ENCODE measurements around the gene ABLIM1. TPM values are rescaled to one million over a fixed set of nuclear protein-coding genes. Genes with fewer than 3 reads are reported as not detected.
A peak's percentile ranks its signal among the peaks of the same experiment; 100 is the strongest.

The ABLIM1 gene
- total and polyA plus RNA-seq, 8 donors, result 13.3 to 44.5 (median 33.3) TPM

- Histone ChIP-seq H3K9me3 (no peaks in the 10 kb centered on the region), H3K4me1 (no peaks in the 10 kb centered on the region), H3K36me3 (no peaks in the 10 kb centered on the region), H3K27ac (no peak overlapping the region), H3K27me3 (no peaks in the 10 kb centered on the region), H3K4me3 (no peak overlapping the region)
- FAIRE-seq (no peak), ATAC-seq (no peak), DNase-seq (no peak)
- WGBS, 2 donors, result 90 to 95% methylated on average over 1 of the region's 1 CpG
- no peak for TF ChIP-seq CTCF (IDR thresholded peaks at IDR 0.05)
- intact Hi-C loops (cut with DNase I), result loop anchor here in 2 of 3 donors (10.0 kb wide), 2 partner anchors 135 to 145 kb away; no protein-coding TSS in a partner anchor
Measured at GRCh38 chr10:114559636-114560035, 98.4 kb downstream of the ABLIM1 start.

DNA sequence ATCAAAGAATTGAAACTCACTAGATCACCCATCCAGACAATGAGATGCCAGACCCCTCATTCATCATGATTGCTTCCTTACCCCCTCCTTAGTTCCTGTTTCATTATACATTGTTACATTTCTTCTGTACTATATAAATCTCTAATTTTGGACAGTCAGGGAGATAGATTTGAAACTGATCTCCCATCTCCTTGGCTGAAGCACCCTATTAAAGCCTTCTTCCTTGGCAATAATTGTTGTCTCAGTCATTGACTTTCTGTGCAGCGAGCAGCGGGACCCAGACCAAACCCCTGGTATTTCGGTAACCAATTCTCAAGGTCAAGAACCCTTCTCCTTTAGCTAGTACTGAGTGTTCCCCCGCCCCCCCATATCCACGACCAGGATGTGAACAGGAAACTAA lies 100.2 kb downstream of the ABLIM1 start:
- Histone ChIP-seq H3K27ac (no peak overlapping the region), H3K4me3 (no peak overlapping the region), H3K9me3 (no peaks in the 10 kb centered on the region), H3K36me3 (no peaks in the 10 kb centered on the region), H3K4me1 (no peaks in the 10 kb centered on the region), H3K27me3 (no peaks in the 10 kb centered on the region)
- intact Hi-C loops (cut with DNase I), result loop anchor here in 2 of 3 donors (10.0 kb wide), 2 partner anchors 137 to 147 kb away; no protein-coding TSS in a partner anchor
- FAIRE-seq (no peak), ATAC-seq (no peak), DNase-seq (no peak)
- 96 to 97% methylated on average over 5 of the region's 5 CpGs for WGBS, 2 donors
- no peak for TF ChIP-seq CTCF (IDR thresholded peaks at IDR 0.05)

DNA sequence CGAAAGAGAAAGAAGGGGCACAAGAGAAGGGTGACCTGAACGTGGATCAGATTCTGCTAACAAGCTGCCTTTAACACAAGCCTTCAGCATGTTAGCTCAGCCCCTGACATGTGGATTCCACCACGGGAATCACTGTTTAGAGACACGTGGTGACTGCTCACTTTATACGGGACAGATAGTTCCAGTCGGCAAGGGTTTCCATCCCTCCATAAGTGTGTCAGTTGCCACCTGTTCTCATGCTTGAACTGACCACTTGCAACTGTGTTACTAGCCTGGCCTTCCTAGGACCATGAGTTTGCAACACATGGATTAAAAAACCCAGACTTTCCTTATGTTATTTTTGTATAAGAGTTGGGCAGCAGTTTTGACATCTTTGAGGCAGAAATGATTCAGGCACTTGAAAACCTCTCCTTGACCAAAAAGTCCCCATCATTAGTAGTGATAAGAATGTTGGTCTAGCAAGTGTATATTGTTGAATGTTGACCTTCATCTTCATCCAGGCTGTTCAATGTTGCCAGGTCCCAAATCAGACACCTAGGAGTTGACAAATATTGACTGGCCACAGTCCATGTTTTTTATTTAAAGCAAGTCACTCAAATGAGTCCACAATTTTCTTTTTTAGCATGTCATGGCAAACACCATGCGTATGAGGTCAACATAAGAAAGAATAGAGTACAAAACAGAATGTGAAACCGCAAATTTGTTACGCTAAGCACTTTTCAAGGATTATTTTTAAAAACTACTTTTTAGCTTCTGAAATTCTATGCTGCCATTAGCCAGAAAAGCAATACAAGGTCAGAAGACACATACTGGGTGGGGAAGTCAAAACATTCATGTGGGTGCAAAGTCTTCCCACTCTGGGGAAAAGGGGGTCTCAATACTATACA lies 101.6 kb downstream of the ABLIM1 start:
- Histone ChIP-seq H3K4me1 (peaks cover 0 to 10% (median 10%) of the 10 kb centered on the region in 3 donors), H3K9me3 (no peaks in the 10 kb centered on the region), H3K36me3 (no peaks in the 10 kb centered on the region), H3K27ac (no peak overlapping the region), H3K4me3 (no peak overlapping the region), H3K27me3 (no peaks in the 10 kb centered on the region)
- no peak for FAIRE-seq
- WGBS, 2 donors, result 85 to 91% methylated on average over 9 of the region's 9 CpGs
- TF ChIP-seq CTCF (IDR thresholded peaks at IDR 0.05), result no peak
- DNase-seq, result no peak
- peak in 2 of 4 donors; percentile 31 to 49 for ATAC-seq
- intact Hi-C loops (cut with DNase I), result loop anchor here in 2 of 3 donors (10.0 kb wide), 2 partner anchors 138 to 148 kb away; no protein-coding TSS in a partner anchor

DNA sequence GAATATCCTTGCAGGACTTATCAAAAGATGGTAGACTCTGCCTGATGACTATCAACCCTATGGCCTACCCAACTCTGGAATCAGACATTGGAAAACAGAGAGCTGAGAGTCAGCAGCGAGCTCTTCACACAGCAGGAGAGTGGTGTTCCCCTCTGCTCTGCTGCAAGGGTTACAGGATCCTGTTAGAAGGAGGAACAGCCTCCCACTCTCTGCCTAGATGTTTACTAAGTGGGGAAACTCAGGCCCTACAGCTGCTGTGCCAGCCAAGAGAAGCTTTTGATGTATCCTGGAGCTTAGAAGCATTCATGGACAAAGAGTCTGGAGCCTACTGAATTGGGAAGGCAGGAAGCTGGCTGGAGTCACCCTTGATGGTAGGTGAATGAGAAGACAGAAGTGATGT lies 104.6 kb downstream of the ABLIM1 start:
- Histone ChIP-seq H3K27me3 (no peaks in the 10 kb centered on the region), H3K9me3 (no peaks in the 10 kb centered on the region), H3K4me3 (no peak overlapping the region), H3K4me1 (peaks cover 0 to 10% (median 10%) of the 10 kb centered on the region in 3 donors), H3K27ac (no peak overlapping the region), H3K36me3 (no peaks in the 10 kb centered on the region)
- 88 to 98% methylated on average over 1 of the region's 1 CpG for WGBS, 2 donors
- DNase-seq (no peak), FAIRE-seq (no peak), ATAC-seq (no peak)
- intact Hi-C loops (cut with DNase I), result loop anchor here in 2 of 3 donors (10.0 kb wide), 2 partner anchors 141 to 151 kb away; no protein-coding TSS in a partner anchor
- TF ChIP-seq CTCF (IDR thresholded peaks at IDR 0.05), result no peak

Data from pancreas (tissue), 10 donors.